HL-60 (cell line): ENCODE measurements around the gene PLEKHG5.

Source experiments
- DNase-seq, 2 experiments: peaks; one replicate each; pipeline ENCODE4 v3.0.0-alpha.2; 2010 to 2020; ENCODE audit warnings: low read depth in 1 of 2, low spot score in 1 of 2
- H3K27ac ChIP-seq: fragments of 250-450 bp; sonication (Bioruptor Pico); replicated peaks from 2 replicates; pipeline ENCODE4 v1.5.1; 2020; ENCODE audit warnings: mild to moderate bottlenecking, moderate library complexity
- H3K27me3 ChIP-seq: fragments of 250-450 bp; sonication (Bioruptor Pico); 2 replicates; pipeline ENCODE4 v1.5.1; 2021; ENCODE audit warnings: mild to moderate bottlenecking, moderate library complexity; ENCODE audit not compliant: insufficient read depth, poor library complexity, severe bottlenecking
- H3K4me3 ChIP-seq: replicated peaks from 2 replicates; pipeline ENCODE4 v1.5.1; 2011; ENCODE audit warnings: mild to moderate bottlenecking, control low read depth, low read length; ENCODE audit not compliant: insufficient read depth
- GABPA ChIP-seq: IDR thresholded peaks from 2 replicates; pipeline ENCODE4 v1.6.1; 2012; ENCODE audit warnings: low read depth
- POLR2AphosphoS5 ChIP-seq: IDR thresholded peaks from 2 replicates; pipeline ENCODE4 v1.6.1; 2012; ENCODE audit warnings: low read depth
- SPI1 ChIP-seq: IDR thresholded peaks from 2 replicates; pipeline ENCODE4 v1.6.1; 2012; ENCODE audit warnings: low read depth, mild to moderate bottlenecking, borderline replicate concordance
- TF ChIP-seq, protein P1 (sequence below): IDR thresholded peaks from 2 replicates; pipeline ENCODE4 v1.6.1; 2012; ENCODE audit warnings: low read depth; ENCODE audit not compliant: insufficient replicate concordance
- TF ChIP-seq, protein P2 (sequence below): IDR thresholded peaks from one replicate; pipeline ENCODE4 v1.5.1; 2011; ENCODE audit warnings: low read length, control low read depth, inconsistent platforms; ENCODE audit not compliant: insufficient read depth

PLEKHG5 gene

DNA sequence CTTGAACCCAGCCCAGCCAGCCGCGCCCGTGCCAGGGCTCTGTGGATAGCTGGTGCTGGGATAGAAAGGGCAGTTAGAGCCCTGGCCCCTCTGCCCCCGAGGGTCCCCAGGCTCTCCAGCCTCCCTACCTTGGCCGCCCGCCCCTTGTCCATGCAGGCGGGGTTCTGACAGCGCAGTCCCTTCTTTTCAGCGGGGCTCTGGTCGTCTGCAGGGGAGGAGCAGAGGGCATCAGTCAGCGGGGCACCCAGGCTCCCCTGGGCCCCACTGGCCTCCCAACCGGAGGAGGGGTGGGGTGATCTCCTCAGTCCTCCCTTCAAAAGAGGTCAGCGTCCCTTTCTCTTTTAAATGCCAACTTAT, 4.9 kb upstream of the PLEKHG5 start:
- Histone ChIP-seq H3K27me3 (peaks cover 54% of the 10 kb centered on the region), H3K4me3 (no peak overlapping the region), H3K27ac (no peak overlapping the region)
- no peak for DNase-seq
- TF ChIP-seq POLR2AphosphoS5, result no peak
- no peak for TF ChIP-seq GABPA
- TF ChIP-seq SPI1, result no peak
- TF ChIP-seq, protein P1, sequence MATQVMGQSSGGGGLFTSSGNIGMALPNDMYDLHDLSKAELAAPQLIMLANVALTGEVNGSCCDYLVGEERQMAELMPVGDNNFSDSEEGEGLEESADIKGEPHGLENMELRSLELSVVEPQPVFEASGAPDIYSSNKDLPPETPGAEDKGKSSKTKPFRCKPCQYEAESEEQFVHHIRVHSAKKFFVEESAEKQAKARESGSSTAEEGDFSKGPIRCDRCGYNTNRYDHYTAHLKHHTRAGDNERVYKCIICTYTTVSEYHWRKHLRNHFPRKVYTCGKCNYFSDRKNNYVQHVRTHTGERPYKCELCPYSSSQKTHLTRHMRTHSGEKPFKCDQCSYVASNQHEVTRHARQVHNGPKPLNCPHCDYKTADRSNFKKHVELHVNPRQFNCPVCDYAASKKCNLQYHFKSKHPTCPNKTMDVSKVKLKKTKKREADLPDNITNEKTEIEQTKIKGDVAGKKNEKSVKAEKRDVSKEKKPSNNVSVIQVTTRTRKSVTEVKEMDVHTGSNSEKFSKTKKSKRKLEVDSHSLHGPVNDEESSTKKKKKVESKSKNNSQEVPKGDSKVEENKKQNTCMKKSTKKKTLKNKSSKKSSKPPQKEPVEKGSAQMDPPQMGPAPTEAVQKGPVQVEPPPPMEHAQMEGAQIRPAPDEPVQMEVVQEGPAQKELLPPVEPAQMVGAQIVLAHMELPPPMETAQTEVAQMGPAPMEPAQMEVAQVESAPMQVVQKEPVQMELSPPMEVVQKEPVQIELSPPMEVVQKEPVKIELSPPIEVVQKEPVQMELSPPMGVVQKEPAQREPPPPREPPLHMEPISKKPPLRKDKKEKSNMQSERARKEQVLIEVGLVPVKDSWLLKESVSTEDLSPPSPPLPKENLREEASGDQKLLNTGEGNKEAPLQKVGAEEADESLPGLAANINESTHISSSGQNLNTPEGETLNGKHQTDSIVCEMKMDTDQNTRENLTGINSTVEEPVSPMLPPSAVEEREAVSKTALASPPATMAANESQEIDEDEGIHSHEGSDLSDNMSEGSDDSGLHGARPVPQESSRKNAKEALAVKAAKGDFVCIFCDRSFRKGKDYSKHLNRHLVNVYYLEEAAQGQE, result no peak
- TF ChIP-seq, protein P2, sequence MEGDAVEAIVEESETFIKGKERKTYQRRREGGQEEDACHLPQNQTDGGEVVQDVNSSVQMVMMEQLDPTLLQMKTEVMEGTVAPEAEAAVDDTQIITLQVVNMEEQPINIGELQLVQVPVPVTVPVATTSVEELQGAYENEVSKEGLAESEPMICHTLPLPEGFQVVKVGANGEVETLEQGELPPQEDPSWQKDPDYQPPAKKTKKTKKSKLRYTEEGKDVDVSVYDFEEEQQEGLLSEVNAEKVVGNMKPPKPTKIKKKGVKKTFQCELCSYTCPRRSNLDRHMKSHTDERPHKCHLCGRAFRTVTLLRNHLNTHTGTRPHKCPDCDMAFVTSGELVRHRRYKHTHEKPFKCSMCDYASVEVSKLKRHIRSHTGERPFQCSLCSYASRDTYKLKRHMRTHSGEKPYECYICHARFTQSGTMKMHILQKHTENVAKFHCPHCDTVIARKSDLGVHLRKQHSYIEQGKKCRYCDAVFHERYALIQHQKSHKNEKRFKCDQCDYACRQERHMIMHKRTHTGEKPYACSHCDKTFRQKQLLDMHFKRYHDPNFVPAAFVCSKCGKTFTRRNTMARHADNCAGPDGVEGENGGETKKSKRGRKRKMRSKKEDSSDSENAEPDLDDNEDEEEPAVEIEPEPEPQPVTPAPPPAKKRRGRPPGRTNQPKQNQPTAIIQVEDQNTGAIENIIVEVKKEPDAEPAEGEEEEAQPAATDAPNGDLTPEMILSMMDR, result no peak

DNA sequence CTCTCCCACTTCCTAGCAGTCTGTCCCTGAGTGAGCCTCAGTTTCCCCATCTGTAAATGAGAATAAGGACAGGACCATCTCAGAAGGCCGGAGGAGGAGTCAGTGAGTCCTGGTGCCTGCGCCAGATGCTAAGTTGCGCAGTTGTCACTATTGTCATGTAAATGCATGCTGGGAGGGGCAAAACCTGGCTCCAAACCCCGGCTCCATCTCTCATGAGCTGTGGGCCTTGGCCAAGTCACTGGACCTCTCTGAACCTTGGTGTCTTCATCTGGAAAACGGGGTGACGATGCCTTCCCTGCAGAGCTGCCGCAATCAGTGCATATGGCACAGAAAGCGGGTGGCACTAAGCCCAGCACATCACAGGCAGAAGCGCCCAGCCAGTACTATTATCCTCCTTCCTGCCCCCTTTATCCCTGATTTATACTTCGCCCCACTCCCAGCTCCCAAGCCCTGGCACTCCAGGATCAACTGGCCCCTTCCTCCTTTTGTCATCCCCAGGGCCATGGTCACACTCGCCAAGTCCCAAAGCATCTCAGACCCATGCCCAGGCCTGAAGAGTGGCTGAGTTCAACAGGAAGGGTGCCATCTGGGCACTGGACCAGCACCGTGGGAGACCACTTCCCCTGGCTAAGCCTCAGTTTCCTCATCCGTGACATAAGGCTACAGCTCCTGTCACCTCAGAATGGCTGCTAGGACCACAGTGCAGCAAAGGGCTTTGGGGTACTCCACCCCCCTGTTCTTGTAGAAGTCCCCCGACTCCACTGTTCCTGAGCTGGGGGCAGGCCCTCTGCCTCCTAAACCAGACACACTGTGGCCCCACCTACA, 4.3 kb upstream of the PLEKHG5 start:
- TF ChIP-seq, protein P2, result no peak
- TF ChIP-seq, protein P1, result no peak
- TF ChIP-seq GABPA, result no peak
- no peak for TF ChIP-seq POLR2AphosphoS5
- TF ChIP-seq SPI1, result no peak
- Histone ChIP-seq H3K27ac (no peak overlapping the region), H3K27me3 (peaks cover 55% of the 10 kb centered on the region), H3K4me3 (no peak overlapping the region)
- no peak for DNase-seq

DNA sequence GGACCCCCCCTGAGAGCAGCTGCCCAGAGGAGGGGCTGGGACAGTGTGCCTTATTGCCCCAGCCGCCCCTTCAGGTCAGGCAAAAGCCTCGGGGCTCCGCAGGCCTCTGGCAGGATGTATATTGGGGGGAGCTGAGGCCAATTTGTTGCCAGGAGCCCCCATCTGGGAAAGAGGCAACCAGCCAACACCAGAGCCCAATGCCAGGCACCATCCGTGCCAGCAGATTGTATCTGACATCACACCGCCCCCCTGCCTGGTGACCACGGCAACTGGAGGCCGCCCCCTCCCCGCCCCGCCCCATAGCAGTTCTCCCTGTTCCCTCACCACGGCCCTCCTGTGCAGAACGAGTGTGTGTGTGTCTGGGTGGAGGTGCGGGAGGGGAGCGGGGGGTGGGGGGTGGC, 3.6 kb upstream of the PLEKHG5 start:
- TF ChIP-seq, protein P1, result no peak
- TF ChIP-seq POLR2AphosphoS5 (no peak), GABPA (no peak), SPI1 (no peak)
- TF ChIP-seq, protein P2, result no peak
- peaks cover 62% of the 10 kb centered on the region for H3K27me3 ChIP-seq
- H3K4me3 ChIP-seq, result no peak overlapping the region
- DNase-seq, result no peak
- no peak overlapping the region for H3K27ac ChIP-seq
